Ishikawa (cell line): ENCODE data around the gene OXCT1.

Experiments
- CEBPB ChIP-seq: IDR thresholded peaks from 2 replicates; pipeline ENCODE4 v1.6.1; 2012
- CREB1 ChIP-seq: IDR thresholded peaks from 2 replicates; pipeline ENCODE4 v1.6.1; 2012; ENCODE audit warnings: low read depth
- EGR1 ChIP-seq: IDR thresholded peaks from 2 replicates; pipeline ENCODE4 v1.6.1; 2012
- EP300 ChIP-seq: IDR thresholded peaks from 2 replicates; pipeline ENCODE4 v1.6.1; 2012; ENCODE audit warnings: borderline replicate concordance
- NFIC ChIP-seq: IDR thresholded peaks from 2 replicates; pipeline ENCODE4 v1.6.1; 2012
- RAD21 ChIP-seq: IDR thresholded peaks from 2 replicates; pipeline ENCODE4 v1.6.1; 2012; ENCODE audit warnings: low read depth
- REST ChIP-seq: IDR thresholded peaks from 2 replicates; pipeline ENCODE4 v1.6.1; 2012; ENCODE audit warnings: low read depth, mild to moderate bottlenecking
- TAF1 ChIP-seq: IDR thresholded peaks from 2 replicates; pipeline ENCODE4 v1.6.1; 2012; ENCODE audit warnings: low read depth, mild to moderate bottlenecking
- TF ChIP-seq, protein P1 (sequence below): IDR thresholded peaks from 2 replicates; pipeline ENCODE4 v1.6.1; 2012

DNA sequence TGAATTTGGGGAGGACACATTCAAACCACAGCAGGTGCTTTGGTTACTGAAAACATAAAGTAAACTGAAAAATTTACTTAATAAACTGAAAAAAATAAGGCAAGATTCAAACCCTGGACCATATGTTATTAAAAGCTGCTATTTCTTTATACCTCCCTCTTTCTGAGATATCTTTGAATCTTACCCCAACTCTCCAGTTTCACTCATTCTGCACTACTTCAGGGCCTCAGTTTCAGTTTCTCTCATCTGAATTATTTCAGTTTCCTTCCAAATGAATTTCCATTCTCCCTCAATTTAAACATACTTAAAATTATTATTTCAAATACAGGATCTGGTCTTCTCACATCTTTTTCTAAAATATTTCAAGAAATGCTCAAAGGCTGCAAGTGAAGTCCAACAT is 4.9 kb upstream of the OXCT1 start:
- TF ChIP-seq NFIC = no peak
- TF ChIP-seq CREB1 = no peak
- TF ChIP-seq EGR1 = no peak
- TF ChIP-seq CEBPB = no peak
- TF ChIP-seq EP300 = no peak
- TF ChIP-seq TAF1 = no peak
- TF ChIP-seq, protein P1, sequence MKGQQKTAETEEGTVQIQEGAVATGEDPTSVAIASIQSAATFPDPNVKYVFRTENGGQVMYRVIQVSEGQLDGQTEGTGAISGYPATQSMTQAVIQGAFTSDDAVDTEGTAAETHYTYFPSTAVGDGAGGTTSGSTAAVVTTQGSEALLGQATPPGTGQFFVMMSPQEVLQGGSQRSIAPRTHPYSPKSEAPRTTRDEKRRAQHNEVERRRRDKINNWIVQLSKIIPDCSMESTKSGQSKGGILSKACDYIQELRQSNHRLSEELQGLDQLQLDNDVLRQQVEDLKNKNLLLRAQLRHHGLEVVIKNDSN = no peak
- TF ChIP-seq REST = no peak
- TF ChIP-seq RAD21 = no peak
